Nephron (organoid): ENCODE results near the gene ARHGEF4.
A peak's percentile ranks its signal among the peaks of the same experiment; 100 is the strongest.

Experiments
- H3K27ac Mint-ChIP-seq, 3 experiments: 2 replicates each; pipeline ENCODE4 v1.8.0; 2020; ENCODE audit warnings: mixed read lengths in 3 of 3, mild to moderate bottlenecking in 2 of 3, moderate library complexity in 1 of 3
- H3K27me3 Mint-ChIP-seq: 2 replicates; pipeline ENCODE4 v1.8.0; 2021; ENCODE audit warnings: low read depth, mild to moderate bottlenecking, moderate library complexity, mixed read lengths
- H3K36me3 Mint-ChIP-seq: 2 replicates; pipeline ENCODE4 v1.8.0; 2020; ENCODE audit warnings: low read depth, mixed read lengths
- H3K4me1 Mint-ChIP-seq: 2 replicates; pipeline ENCODE4 v1.8.0; 2020; ENCODE audit warnings: mixed read lengths
- H3K4me3 Mint-ChIP-seq, 3 experiments: 2 replicates each; pipeline ENCODE4 v1.8.0; 2020; ENCODE audit warnings: mild to moderate bottlenecking in 3 of 3, mixed read lengths in 3 of 3, moderate library complexity in 2 of 3
- H3K9me3 Mint-ChIP-seq: 2 replicates; pipeline ENCODE4 v1.8.0; 2020; ENCODE audit warnings: mixed read lengths
- TF ChIP-seq, protein P1 (sequence below), 3 experiments: fragments of 200-600 bp; sonication (generic); IDR thresholded peaks; one replicate each; pipeline ENCODE4 v1.5.0; 2021; ENCODE audit warnings: antibody characterized with exemption in 3 of 3; ENCODE audit not compliant: unreplicated experiment in 3 of 3

ARHGEF4 gene

DNA sequence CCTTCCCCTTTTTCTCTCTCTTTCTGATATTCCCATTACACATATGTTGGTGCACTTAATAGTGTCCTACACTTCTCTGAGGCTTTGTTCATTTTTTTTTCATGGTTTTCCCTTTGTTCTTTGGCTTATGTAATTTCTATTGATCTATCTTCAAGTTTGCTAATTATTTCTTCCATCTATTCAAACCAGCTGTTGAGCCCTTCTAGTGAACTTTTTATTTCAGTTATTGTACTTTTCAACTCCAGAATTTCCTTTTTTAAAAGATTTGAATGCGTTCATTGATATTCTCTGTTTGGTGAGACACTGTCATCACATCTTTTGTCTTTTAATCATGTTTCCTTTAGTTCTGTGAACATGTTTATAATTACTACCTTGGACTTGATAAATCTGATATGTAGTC lies 118.2 kb downstream of the ARHGEF4 start:
- peaks cover 24% of the 10 kb centered on the region for H3K9me3 Mint-ChIP-seq
- no peaks in the 10 kb centered on the region for H3K36me3 Mint-ChIP-seq
- no peaks in the 10 kb centered on the region for H3K4me1 Mint-ChIP-seq
- H3K27me3 Mint-ChIP-seq = peaks cover 30% of the 10 kb centered on the region
- H3K27ac Mint-ChIP-seq = no peak overlapping the region
- H3K4me3 Mint-ChIP-seq = no peak overlapping the region
- TF ChIP-seq, protein P1, sequence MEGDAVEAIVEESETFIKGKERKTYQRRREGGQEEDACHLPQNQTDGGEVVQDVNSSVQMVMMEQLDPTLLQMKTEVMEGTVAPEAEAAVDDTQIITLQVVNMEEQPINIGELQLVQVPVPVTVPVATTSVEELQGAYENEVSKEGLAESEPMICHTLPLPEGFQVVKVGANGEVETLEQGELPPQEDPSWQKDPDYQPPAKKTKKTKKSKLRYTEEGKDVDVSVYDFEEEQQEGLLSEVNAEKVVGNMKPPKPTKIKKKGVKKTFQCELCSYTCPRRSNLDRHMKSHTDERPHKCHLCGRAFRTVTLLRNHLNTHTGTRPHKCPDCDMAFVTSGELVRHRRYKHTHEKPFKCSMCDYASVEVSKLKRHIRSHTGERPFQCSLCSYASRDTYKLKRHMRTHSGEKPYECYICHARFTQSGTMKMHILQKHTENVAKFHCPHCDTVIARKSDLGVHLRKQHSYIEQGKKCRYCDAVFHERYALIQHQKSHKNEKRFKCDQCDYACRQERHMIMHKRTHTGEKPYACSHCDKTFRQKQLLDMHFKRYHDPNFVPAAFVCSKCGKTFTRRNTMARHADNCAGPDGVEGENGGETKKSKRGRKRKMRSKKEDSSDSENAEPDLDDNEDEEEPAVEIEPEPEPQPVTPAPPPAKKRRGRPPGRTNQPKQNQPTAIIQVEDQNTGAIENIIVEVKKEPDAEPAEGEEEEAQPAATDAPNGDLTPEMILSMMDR (IDR thresholded peaks at IDR 0.05; ENCODE audit: unreplicated experiment in 3 of 3) = no peak

DNA sequence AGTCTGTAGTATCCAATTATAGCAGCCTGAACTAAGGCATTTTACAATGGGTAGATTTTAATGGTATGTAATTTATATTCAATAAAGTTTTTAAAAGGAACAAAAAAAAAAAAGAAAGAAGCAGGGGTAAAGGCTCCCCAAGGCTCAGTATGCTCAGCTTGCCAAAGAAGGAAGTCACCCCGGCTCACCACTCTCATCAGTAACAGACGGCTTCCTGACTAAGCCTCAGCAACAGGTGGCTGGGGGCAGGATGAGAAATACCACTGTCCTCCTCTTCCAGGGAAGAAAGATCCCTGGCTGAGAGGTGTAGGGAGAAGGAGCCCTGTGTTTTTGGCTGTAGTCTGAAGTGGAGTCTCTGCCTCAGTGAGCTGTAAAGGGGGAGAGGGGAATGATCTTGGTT lies 121.2 kb downstream of the ARHGEF4 start:
- TF ChIP-seq, protein P1 (IDR thresholded peaks at IDR 0.05; ENCODE audit: unreplicated experiment in 3 of 3) = no peak
- Mint-ChIP-seq H3K36me3 (no peaks in the 10 kb centered on the region), H3K4me1 (no peaks in the 10 kb centered on the region), H3K27ac (no peak overlapping the region), H3K4me3 (no peak overlapping the region), H3K27me3 (peaks cover 57% of the 10 kb centered on the region), H3K9me3 (peaks cover 20% of the 10 kb centered on the region)

DNA sequence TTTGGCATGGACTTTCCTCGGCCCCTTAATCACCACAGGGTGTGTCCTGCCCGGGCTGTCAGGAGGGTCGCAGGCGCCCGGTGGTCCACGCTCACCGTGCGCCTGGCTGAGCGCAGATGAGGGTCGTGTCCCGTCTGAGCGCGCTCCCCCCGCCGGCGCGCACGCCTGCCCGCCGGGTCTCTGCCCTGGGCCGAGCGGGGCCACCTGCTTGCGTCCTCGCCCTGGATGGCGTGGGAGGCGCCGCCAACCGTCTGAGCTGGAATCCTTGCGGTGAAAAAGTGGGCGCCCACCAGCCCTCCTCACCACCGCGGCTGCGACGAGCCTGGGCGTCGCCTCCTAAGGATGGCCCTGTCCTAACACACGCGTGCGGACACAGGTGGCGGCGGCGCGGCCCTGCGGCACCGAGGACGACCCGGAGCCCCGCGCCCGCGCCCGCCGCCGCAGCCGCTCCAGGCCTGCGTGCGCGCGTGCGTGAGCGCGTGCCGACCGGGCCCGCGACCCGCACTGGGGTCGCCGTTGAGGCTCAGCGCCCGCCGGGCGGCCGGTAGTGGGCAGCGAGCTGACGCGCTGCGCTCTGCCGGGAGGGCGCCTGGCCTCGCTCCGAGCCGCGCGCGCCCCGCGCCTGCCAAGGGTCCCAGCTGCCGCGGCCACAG lies 126.6 kb downstream of the ARHGEF4 start:
- no peak overlapping the region for H3K27ac Mint-ChIP-seq
- peaks cover 95% of the 10 kb centered on the region for H3K27me3 Mint-ChIP-seq
- peaks cover 6% of the 10 kb centered on the region for H3K9me3 Mint-ChIP-seq
- TF ChIP-seq, protein P1 (IDR thresholded peaks at IDR 0.05; ENCODE audit: unreplicated experiment in 3 of 3) = no peak
- H3K4me1 Mint-ChIP-seq = peaks cover 9% of the 10 kb centered on the region
- H3K4me3 Mint-ChIP-seq = peak overlapping the region; percentile 28 to 60 (median 55)
- no peaks in the 10 kb centered on the region for H3K36me3 Mint-ChIP-seq

DNA sequence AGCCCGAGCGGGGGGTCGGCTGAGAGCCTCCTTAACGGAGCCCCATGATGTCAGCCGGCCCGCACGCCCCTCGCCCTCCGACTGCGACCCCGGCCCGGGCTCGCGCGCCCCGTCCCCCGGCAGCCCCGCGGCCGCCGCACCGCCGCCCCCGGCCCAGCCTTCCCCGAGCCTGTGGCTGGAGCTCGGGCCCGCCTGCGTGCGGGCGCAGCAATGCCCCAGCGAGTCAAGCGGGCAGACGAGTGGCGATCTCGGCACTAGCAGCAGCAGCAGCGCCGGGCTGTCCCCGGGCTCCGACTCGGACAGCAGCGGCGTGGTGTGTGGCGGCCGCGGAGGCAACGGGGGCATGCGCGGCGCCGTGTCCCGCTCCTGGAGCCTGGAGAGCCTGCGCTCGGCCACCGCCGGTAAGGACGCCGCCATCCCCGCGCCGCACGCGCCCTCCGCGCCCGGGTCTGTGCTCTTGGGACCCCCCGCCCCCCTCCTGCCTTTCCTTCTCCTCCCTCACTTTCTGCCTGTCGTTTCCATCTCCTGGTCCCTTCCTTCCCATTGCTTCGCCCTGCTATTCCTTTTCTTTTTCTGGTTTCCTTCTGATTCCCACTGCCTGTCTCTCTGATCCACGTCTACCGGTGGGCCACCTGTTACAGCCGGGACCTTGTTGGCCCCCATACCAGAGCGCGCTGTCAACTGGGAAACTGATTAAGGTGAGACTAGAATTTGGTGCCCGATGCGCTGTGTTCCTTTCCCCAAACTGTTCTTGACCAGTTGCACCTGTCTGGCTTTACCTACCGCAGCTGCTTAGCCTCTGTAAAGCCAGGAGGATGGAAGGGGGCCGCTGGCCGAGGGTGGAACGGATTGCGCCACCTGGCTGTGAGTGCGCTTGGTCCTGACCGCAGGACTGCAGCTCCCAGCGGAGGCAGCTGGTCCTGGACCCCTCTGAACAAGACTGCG lies 127.4 kb downstream of the ARHGEF4 start:
- Mint-ChIP-seq H3K36me3 (no peaks in the 10 kb centered on the region), H3K9me3 (peaks cover 6% of the 10 kb centered on the region), H3K27me3 (peaks cover 88% of the 10 kb centered on the region), H3K4me3 (peak overlapping the region; percentile 85 to 92 (median 90)), H3K4me1 (peaks cover 9% of the 10 kb centered on the region), H3K27ac (no peak overlapping the region)
- TF ChIP-seq, protein P1 (IDR thresholded peaks at IDR 0.05; ENCODE audit: unreplicated experiment in 3 of 3) = peak; percentile 29 to 52 (median 42)

DNA sequence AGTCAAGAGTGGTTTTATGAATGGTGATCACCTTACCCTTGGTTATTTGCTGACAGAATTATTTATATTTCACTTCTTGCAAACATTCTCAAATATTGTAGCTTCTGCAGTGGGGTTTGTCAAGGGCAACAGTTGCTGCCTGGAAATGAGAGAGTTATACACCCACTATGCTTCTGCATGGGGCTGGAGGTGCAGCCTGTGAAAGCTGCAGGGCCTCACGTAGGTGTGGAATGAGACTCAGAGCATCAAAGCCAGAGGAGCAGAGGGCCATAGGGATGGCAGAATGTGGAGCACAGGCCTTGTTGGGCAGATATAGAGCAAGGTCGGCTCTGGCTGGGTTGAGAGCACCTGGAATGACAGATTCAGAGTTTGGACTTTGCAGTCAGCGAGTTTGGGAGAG lies 128.2 kb downstream of the ARHGEF4 start:
- H3K4me1 Mint-ChIP-seq = peaks cover 9% of the 10 kb centered on the region
- TF ChIP-seq, protein P1 (IDR thresholded peaks at IDR 0.05; ENCODE audit: unreplicated experiment in 3 of 3) = no peak
- peak overlapping the region; percentile 85 to 92 (median 90) for H3K4me3 Mint-ChIP-seq
- H3K36me3 Mint-ChIP-seq = no peaks in the 10 kb centered on the region
- peaks cover 6% of the 10 kb centered on the region for H3K9me3 Mint-ChIP-seq
- H3K27ac Mint-ChIP-seq = no peak overlapping the region
- H3K27me3 Mint-ChIP-seq = peaks cover 80% of the 10 kb centered on the region
